IgD-negative memory B cell (primary cell): ENCODE data around the gene HIVEP3. TPM values are rescaled to one million over a fixed set of nuclear protein-coding genes. Genes with fewer than 3 reads are reported as not detected.
A peak's percentile ranks its signal among the peaks of the same experiment; 100 is the strongest.

ENCODE experiments used
- H3K27ac Mint-ChIP-seq, 3 donors: one replicate each; pipeline ENCODE4 v1.8.0; 2020 to 2022; ENCODE audit warnings: mild to moderate bottlenecking in 3 of 3, mixed read lengths in 3 of 3, moderate library complexity in 1 of 3
- H3K27me3 Mint-ChIP-seq: one replicate; pipeline ENCODE4 v1.8.0; 2021; ENCODE audit warnings: mixed read lengths
- H3K36me3 Mint-ChIP-seq: one replicate; pipeline ENCODE4 v1.8.0; 2020; ENCODE audit warnings: mild to moderate bottlenecking, mixed read lengths
- H3K4me1 Mint-ChIP-seq, 3 donors: one replicate each; pipeline ENCODE4 v1.8.0; 2020 to 2022; ENCODE audit warnings: mixed read lengths in 3 of 3, mild to moderate bottlenecking in 1 of 3
- H3K4me3 Mint-ChIP-seq, 4 donors: one replicate each; pipeline ENCODE4 v1.8.0; 2020 to 2022; ENCODE audit warnings: mild to moderate bottlenecking in 4 of 4, mixed read lengths in 4 of 4, moderate library complexity in 3 of 4
- H3K9me3 Mint-ChIP-seq, 3 donors: one replicate each; pipeline ENCODE4 v1.8.0; 2020 to 2021; ENCODE audit warnings: mixed read lengths in 3 of 3, mild to moderate bottlenecking in 1 of 3
- polyA plus RNA-seq: library from polyadenylated mRNA; unstranded; fragments of 300-500 nt; fragmentation: Illumina TruSeq; gene quantifications from one replicate; pipeline ENCODE4 v1.2.3, GENCODE V29; 2021

Gene HIVEP3
- polyA plus RNA-seq, 1 donor from 2014 or later: 1.4 TPM

- Mint-ChIP-seq H3K27ac (peak overlapping the region in 1 of 3 donors; percentile 47), H3K4me3 (no peak overlapping the region), H3K9me3 (no peaks in the 10 kb centered on the region), H3K27me3 (no peaks in the 10 kb centered on the region), H3K36me3 (peaks cover 1% of the 10 kb centered on the region), H3K4me1 (peaks cover 0 to 4% (median 1%) of the 10 kb centered on the region in 3 donors)
Observed at GRCh38 chr1:41504114-41505035, 414.3 kb downstream of the HIVEP3 start.

- Mint-ChIP-seq H3K4me3 (no peak overlapping the region), H3K4me1 (peaks cover 0 to 4% (median 1%) of the 10 kb centered on the region in 3 donors), H3K27me3 (no peaks in the 10 kb centered on the region), H3K9me3 (no peaks in the 10 kb centered on the region), H3K27ac (no peak overlapping the region), H3K36me3 (peaks cover 1% of the 10 kb centered on the region)
Observed at GRCh38 chr1:41503538-41504113, 415.1 kb downstream of the HIVEP3 start.

GRCh38 chr1:41502912-41503311 is 415.8 kb downstream of the HIVEP3 start:
- Mint-ChIP-seq H3K36me3 (peaks cover 1% of the 10 kb centered on the region), H3K27ac (no peak overlapping the region), H3K27me3 (no peaks in the 10 kb centered on the region), H3K9me3 (no peaks in the 10 kb centered on the region), H3K4me3 (no peak overlapping the region), H3K4me1 (peaks cover 0 to 4% (median 1%) of the 10 kb centered on the region in 3 donors)

- Mint-ChIP-seq H3K27ac (no peak overlapping the region), H3K27me3 (peaks cover 4% of the 10 kb centered on the region), H3K36me3 (peaks cover 1% of the 10 kb centered on the region), H3K9me3 (no peaks in the 10 kb centered on the region), H3K4me3 (no peak overlapping the region), H3K4me1 (peaks cover 0 to 4% (median 1%) of the 10 kb centered on the region in 3 donors)
Observed at GRCh38 chr1:41501581-41501980, 417.1 kb downstream of the HIVEP3 start.

- Mint-ChIP-seq H3K36me3 (peaks cover 1% of the 10 kb centered on the region), H3K4me3 (no peak overlapping the region), H3K4me1 (peaks cover 0 to 4% (median 1%) of the 10 kb centered on the region in 3 donors), H3K9me3 (no peaks in the 10 kb centered on the region), H3K27me3 (peaks cover 4% of the 10 kb centered on the region), H3K27ac (no peak overlapping the region)
Observed at GRCh38 chr1:41500781-41501518, 417.8 kb downstream of the HIVEP3 start.

GRCh38 chr1:41500378-41500777 is 418.3 kb downstream of the HIVEP3 start:
- Mint-ChIP-seq H3K36me3 (peaks cover 1% of the 10 kb centered on the region), H3K27ac (no peak overlapping the region), H3K4me3 (no peak overlapping the region), H3K4me1 (peaks cover 0 to 6% (median 4%) of the 10 kb centered on the region in 3 donors), H3K9me3 (no peaks in the 10 kb centered on the region), H3K27me3 (peaks cover 9% of the 10 kb centered on the region)

GRCh38 chr1:41499591-41499990 is 419.1 kb downstream of the HIVEP3 start:
- Mint-ChIP-seq H3K27me3 (peaks cover 13% of the 10 kb centered on the region), H3K27ac (no peak overlapping the region), H3K9me3 (no peaks in the 10 kb centered on the region), H3K36me3 (peaks cover 1% of the 10 kb centered on the region), H3K4me3 (no peak overlapping the region), H3K4me1 (peaks cover 0 to 6% (median 3%) of the 10 kb centered on the region in 3 donors)

- Mint-ChIP-seq H3K9me3 (no peaks in the 10 kb centered on the region), H3K27ac (no peak overlapping the region), H3K4me1 (peaks cover 0 to 3% (median 3%) of the 10 kb centered on the region in 3 donors), H3K4me3 (no peak overlapping the region), H3K27me3 (peaks cover 17% of the 10 kb centered on the region), H3K36me3 (no peaks in the 10 kb centered on the region)
Observed at GRCh38 chr1:41498804-41499203, 419.9 kb downstream of the HIVEP3 start.

- Mint-ChIP-seq H3K4me1 (peaks cover 0 to 3% (median 3%) of the 10 kb centered on the region in 3 donors), H3K27me3 (peaks cover 17% of the 10 kb centered on the region), H3K4me3 (no peak overlapping the region), H3K36me3 (no peaks in the 10 kb centered on the region), H3K27ac (no peak overlapping the region), H3K9me3 (no peaks in the 10 kb centered on the region)
Observed at GRCh38 chr1:41498391-41498790, 420.3 kb downstream of the HIVEP3 start.

- Mint-ChIP-seq H3K27me3 (peaks cover 17% of the 10 kb centered on the region), H3K27ac (no peak overlapping the region), H3K9me3 (no peaks in the 10 kb centered on the region), H3K4me3 (no peak overlapping the region), H3K36me3 (no peaks in the 10 kb centered on the region), H3K4me1 (peaks cover 0 to 3% (median 2%) of the 10 kb centered on the region in 3 donors)
Observed at GRCh38 chr1:41497461-41498030, 421.2 kb downstream of the HIVEP3 start.

- peak overlapping the region in 1 of 4 donors; percentile 44 for H3K4me3 Mint-ChIP-seq
- no peaks in the 10 kb centered on the region for H3K9me3 Mint-ChIP-seq
- H3K27me3 Mint-ChIP-seq: peaks cover 17% of the 10 kb centered on the region
- H3K4me1 Mint-ChIP-seq: peaks cover 0 to 3% (median 2%) of the 10 kb centered on the region in 3 donors
- no peaks in the 10 kb centered on the region for H3K36me3 Mint-ChIP-seq
- H3K27ac Mint-ChIP-seq: no peak overlapping the region
Observed at GRCh38 chr1:41497056-41497440, 421.7 kb downstream of the HIVEP3 start.

- peaks cover 17% of the 10 kb centered on the region for H3K27me3 Mint-ChIP-seq
- H3K27ac Mint-ChIP-seq: no peak overlapping the region
- no peaks in the 10 kb centered on the region for H3K36me3 Mint-ChIP-seq
- H3K4me1 Mint-ChIP-seq: peaks cover 0 to 3% (median 2%) of the 10 kb centered on the region in 3 donors
- H3K4me3 Mint-ChIP-seq: no peak overlapping the region
- H3K9me3 Mint-ChIP-seq: no peaks in the 10 kb centered on the region
Observed at GRCh38 chr1:41496080-41497055, 422.4 kb downstream of the HIVEP3 start.

- Mint-ChIP-seq H3K27ac (no peak overlapping the region), H3K9me3 (no peaks in the 10 kb centered on the region), H3K36me3 (no peaks in the 10 kb centered on the region), H3K4me3 (peak overlapping the region in 2 of 4 donors; percentile 52 to 70), H3K4me1 (peaks cover 0 to 3% (median 2%) of the 10 kb centered on the region in 3 donors), H3K27me3 (peaks cover 17% of the 10 kb centered on the region)
Observed at GRCh38 chr1:41495210-41495948, 423.3 kb downstream of the HIVEP3 start.
